Measurements from ENCODE around the gene CD47.

The CD47 gene

DNA sequence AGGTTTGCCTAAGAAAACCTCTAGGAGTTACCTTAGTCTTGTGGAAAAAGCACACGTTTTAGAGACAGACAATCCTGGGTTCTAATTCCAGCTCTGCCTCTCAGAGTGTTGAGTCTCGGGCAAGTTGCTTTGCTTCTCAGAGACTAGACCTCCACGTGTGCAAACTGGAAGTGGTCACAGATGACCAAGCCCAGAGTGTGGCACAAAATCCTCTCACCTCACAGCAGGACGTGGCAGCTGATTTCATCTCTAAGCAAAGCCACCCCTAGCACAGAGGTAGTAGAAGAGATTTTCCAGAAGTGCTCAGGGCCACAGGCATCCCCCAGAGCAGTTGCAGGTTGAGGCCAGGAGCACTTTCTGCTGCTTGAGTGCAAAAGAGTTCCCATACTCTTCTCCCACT, 79.2 kb downstream of the CD47 start:
- TF ChIP-seq, protein P1, sequence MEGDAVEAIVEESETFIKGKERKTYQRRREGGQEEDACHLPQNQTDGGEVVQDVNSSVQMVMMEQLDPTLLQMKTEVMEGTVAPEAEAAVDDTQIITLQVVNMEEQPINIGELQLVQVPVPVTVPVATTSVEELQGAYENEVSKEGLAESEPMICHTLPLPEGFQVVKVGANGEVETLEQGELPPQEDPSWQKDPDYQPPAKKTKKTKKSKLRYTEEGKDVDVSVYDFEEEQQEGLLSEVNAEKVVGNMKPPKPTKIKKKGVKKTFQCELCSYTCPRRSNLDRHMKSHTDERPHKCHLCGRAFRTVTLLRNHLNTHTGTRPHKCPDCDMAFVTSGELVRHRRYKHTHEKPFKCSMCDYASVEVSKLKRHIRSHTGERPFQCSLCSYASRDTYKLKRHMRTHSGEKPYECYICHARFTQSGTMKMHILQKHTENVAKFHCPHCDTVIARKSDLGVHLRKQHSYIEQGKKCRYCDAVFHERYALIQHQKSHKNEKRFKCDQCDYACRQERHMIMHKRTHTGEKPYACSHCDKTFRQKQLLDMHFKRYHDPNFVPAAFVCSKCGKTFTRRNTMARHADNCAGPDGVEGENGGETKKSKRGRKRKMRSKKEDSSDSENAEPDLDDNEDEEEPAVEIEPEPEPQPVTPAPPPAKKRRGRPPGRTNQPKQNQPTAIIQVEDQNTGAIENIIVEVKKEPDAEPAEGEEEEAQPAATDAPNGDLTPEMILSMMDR (IDR thresholded peaks at IDR 0.05; ENCODE audit: insufficient read depth, low read depth, low read length, missing control alignments): no peak
- DNase-seq (ENCODE audit: low read depth): no peak
- no peak overlapping the region for H3K4me3 ChIP-seq (ENCODE audit: low read length)

- TF ChIP-seq, protein P1 (IDR thresholded peaks at IDR 0.05; ENCODE audit: insufficient read depth, low read depth, low read length, missing control alignments): no peak
- no peak for DNase-seq (ENCODE audit: low read depth)
- H3K4me3 ChIP-seq (ENCODE audit: low read length): no peak overlapping the region
Measured at GRCh38 chr3:108008931-108009639, 81.7 kb downstream of the CD47 start.

- TF ChIP-seq, protein P1 (IDR thresholded peaks at IDR 0.05; ENCODE audit: insufficient read depth, low read depth, low read length, missing control alignments): no peak
- no peak for DNase-seq (ENCODE audit: low read depth)
- H3K4me3 ChIP-seq (ENCODE audit: low read length): no peak overlapping the region
Measured at GRCh38 chr3:108008106-108008505, 82.7 kb downstream of the CD47 start.

- H3K4me3 ChIP-seq (ENCODE audit: low read length): no peak overlapping the region
- TF ChIP-seq, protein P1 (IDR thresholded peaks at IDR 0.05; ENCODE audit: insufficient read depth, low read depth, low read length, missing control alignments): no peak
- DNase-seq (ENCODE audit: low read depth): no peak
Measured at GRCh38 chr3:108006881-108007331, 83.9 kb downstream of the CD47 start.

GRCh38 chr3:108006077-108006771, 84.6 kb downstream of the CD47 start:
- peak; percentile 98 for DNase-seq (ENCODE audit: low read depth)
- no peak overlapping the region for H3K4me3 ChIP-seq (ENCODE audit: low read length)
- TF ChIP-seq, protein P1 (IDR thresholded peaks at IDR 0.05; ENCODE audit: insufficient read depth, low read depth, low read length, missing control alignments): no peak

GRCh38 chr3:108004647-108005046, 86.2 kb downstream of the CD47 start:
- TF ChIP-seq, protein P1 (IDR thresholded peaks at IDR 0.05; ENCODE audit: insufficient read depth, low read depth, low read length, missing control alignments): no peak
- no peak overlapping the region for H3K4me3 ChIP-seq (ENCODE audit: low read length)
- DNase-seq (ENCODE audit: low read depth): no peak

Measured in epithelial cell of esophagus (primary cell).